ENCODE results near the gene HSFX4.
A peak's percentile ranks its signal among the peaks of the same experiment; 100 is the strongest.
"Not testable (repeated sequence)": the region's sequence is repeated elsewhere in the genome, so short reads cannot be mapped to it uniquely, and the experiment has no call there.

The HSFX4 gene

GRCh38 chrX:149909324-149910177, 19.8 kb upstream of the HSFX4 start:
- peak; percentile 7 for DNase-seq (ENCODE audit: low read depth)

GRCh38 chrX:149910178-149910695, 19.1 kb upstream of the HSFX4 start:
- no peak for DNase-seq (ENCODE audit: low read depth)
- no peak overlapping the region for H3K4me3 ChIP-seq (ENCODE audit: low read length)
- TF ChIP-seq CTCF (IDR thresholded peaks at IDR 0.05; ENCODE audit: insufficient read depth, low read depth, low read length, missing control alignments) = no peak

More at GRCh38 chrX:149909324-149910177, 19.8 kb upstream of the HSFX4 start:
- TF ChIP-seq CTCF (IDR thresholded peaks at IDR 0.05; ENCODE audit: insufficient read depth, low read depth, low read length, missing control alignments) = no peak
- H3K4me3 ChIP-seq (ENCODE audit: low read length) = no peak overlapping the region

DNA sequence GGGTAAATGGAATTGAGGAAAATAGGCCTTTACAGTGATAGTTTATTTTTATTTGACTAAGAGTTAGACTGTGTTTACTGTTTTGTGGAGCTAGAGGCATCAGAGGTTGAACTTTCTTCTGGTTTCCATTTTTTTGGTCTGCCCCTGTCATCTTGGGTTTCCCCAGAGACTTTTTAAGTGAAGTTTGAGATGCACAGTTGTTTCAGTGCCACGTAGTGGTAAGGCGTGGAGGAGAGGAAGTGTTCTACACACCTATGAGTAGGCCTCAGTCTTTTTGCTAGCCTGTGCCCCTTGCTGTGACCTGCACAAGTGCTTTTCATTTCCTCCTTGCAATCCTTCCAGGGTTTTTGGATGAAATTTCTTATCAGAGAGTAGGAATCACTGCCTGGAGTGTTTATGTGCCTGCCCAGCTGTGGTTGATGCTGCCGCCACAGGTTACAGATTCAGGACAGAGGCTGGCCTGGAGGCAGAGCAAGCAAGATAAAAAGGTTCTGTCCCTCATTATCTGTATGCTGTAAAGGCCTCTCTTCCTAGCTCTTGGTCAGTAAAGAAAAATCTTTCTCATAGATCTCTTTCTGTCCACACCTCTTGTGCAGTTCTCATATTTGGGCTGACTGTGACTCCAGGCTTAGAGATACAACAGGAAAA, 12.5 kb upstream of the HSFX4 start:
- no peak for TF ChIP-seq CTCF (IDR thresholded peaks at IDR 0.05; ENCODE audit: insufficient read depth, low read depth, low read length, missing control alignments)
- no peak for DNase-seq (ENCODE audit: low read depth)
- H3K4me3 ChIP-seq (ENCODE audit: low read length) = no peak overlapping the region

DNA sequence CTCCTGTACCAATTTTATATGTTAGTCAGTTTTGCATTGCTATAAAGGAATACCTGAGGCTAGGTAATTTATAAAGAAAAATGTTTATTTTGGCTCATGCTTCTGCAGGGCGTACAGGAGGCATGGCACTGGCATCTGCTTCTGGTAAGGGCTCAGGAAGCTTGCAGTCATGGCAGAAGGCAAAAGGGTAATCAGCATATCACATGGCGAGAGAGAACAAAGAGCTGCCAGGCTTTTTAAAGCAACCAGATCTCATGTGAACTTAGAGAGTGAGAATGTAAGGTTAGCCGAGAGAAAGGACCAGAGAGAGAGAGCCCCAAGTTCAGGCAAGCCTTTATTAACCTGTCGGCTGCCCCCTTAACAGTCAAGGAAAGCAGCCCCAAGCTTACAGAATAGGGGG, 5.5 kb upstream of the HSFX4 start:
- not testable (repeated sequence) for H3K4me3 ChIP-seq (ENCODE audit: low read length); DNase-seq (ENCODE audit: low read depth)

GRCh38 chrX:149924434-149924833, 4.9 kb upstream of the HSFX4 start:
- not testable (repeated sequence) for DNase-seq (ENCODE audit: low read depth); H3K4me3 ChIP-seq (ENCODE audit: low read length)

GRCh38 chrX:149927245-149927963, 2.0 kb upstream of the HSFX4 start:
- DNase-seq (ENCODE audit: low read depth) = not testable (repeated sequence)

GRCh38 chrX:149927964-149928258, 1.5 kb upstream of the HSFX4 start:
- DNase-seq (ENCODE audit: low read depth); H3K4me3 ChIP-seq (ENCODE audit: low read length): not testable (repeated sequence)

More at GRCh38 chrX:149927245-149927963, 2.0 kb upstream of the HSFX4 start:
- H3K4me3 ChIP-seq (ENCODE audit: low read length) = not testable (repeated sequence)

- H3K4me3 ChIP-seq (ENCODE audit: low read length); DNase-seq (ENCODE audit: low read depth): not testable (repeated sequence)
Measured at GRCh38 chrX:149928635-149929034, 738 bp upstream of the HSFX4 start.

DNA sequence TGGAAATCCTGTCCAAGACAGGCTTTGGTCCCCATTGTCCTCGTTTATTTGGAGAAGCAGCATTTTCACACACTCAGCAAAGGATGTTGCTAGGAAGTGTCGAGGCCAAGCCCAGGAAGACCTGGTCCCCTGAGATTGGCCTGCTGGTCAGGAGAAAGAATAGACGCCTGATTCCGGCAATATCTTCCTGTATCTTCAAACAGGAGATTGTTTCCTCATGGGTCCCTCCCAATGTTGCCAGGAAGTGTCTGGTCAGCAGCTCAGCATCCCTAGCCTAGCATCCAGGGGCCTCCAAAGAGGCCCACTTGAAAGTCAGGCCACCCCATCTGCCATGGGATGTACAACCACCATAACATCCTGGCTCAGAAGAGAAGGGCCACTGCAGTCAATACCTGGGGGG, 2.0 kb downstream of the HSFX4 start:
- DNase-seq (ENCODE audit: low read depth); H3K4me3 ChIP-seq (ENCODE audit: low read length): not testable (repeated sequence)

DNA sequence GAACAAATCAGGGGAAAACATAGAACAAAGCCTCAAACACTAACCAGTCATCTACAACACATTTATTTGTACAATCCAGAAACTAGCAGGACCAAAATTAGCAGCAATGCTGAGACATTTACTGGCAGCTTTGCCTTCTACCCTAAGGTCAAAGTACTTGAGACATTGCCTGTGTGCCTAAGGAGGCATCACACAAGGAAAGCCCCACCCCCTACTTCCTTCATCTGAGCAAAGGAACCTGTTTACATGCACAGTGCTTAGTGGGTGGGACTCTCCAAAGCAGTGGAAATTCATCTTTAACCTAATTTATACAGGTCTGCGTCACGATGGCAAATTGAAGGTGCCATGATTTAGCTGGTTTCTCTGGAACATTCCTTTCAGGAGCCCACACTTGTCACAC, 2.8 kb downstream of the HSFX4 start:
- H3K4me3 ChIP-seq (ENCODE audit: low read length); DNase-seq (ENCODE audit: low read depth): not testable (repeated sequence)

- not testable (repeated sequence) for DNase-seq (ENCODE audit: low read depth); H3K4me3 ChIP-seq (ENCODE audit: low read length)
Measured at GRCh38 chrX:149932970-149933369, 3.6 kb downstream of the HSFX4 start.

GRCh38 chrX:149933547-149933946, 4.2 kb downstream of the HSFX4 start:
- not testable (repeated sequence) for DNase-seq (ENCODE audit: low read depth); H3K4me3 ChIP-seq (ENCODE audit: low read length)

GRCh38 chrX:149937328-149937727, 8.0 kb downstream of the HSFX4 start:
- not testable (repeated sequence) for DNase-seq (ENCODE audit: low read depth)
- peak overlapping the region; percentile 68 for H3K4me3 ChIP-seq (ENCODE audit: low read length)
